Measurements from ENCODE around the gene TOX2. TPM values are rescaled to one million over a fixed set of nuclear protein-coding genes. Genes with fewer than 3 reads are reported as not detected.
A peak's percentile ranks its signal among the peaks of the same experiment; 100 is the strongest.

Gene TOX2
- total RNA-seq, 1 experiment from 2014 or later = not detected

DNA sequence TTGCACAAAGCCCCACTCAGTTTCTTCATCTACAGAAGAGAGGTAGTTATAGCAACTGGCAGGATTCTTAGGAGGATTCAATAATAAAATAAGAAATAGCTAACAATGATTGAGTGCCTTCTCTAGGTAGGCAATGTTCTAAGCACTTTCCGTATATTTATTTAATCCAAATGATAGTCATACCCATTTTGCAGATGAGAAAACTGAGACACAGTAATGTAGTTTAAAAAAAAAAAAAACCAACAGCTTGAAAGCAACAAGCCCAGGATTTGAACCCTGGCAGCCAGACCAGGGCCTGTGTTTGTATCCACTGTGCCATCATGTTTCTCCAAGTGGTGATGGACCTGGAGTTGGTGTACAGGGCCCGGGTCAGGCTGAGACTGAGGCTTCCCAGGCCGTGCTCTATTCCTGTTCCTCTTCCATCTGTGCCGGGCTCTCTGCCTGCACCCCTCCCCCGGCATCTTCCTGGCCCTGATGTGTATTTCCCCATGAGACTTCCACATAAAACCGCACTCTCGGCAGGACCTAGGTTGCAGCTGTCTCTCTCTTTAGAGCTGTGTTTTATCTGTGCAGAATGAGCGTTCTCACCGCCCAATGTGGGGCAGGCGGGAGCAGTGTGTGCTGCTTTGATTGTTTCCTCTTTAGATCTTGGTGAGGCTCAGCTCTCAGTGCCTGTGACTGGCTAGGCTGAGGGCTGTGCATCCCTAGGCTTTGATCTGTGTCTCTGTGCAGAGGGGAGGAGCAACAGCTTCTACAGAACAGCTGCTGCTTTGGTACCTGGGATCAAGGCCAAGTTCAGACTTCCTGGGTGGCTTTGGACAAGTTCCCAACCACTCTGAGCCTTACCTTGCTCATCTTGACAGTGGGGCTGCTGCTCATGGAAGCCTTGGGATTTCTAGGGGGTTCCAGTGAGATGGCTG, 49.5 kb downstream of the TOX2 start:
- intact Hi-C loops (cut with micrococcal nuclease; ENCODE audit: unreplicated experiment) = no loop called here
- no peaks in the 10 kb centered on the region for H3K9me3 Mint-ChIP-seq (ENCODE audit: unreplicated experiment)
- H3K36me3 Mint-ChIP-seq (ENCODE audit: insufficient read depth, unreplicated experiment) = no peaks in the 10 kb centered on the region
- no peak overlapping the region for H3K4me3 Mint-ChIP-seq (ENCODE audit: unreplicated experiment)
- no peak for DNase-seq
- BruUV-seq (replicated peaks) = no TSS peak
- no peak overlapping the region for H3K27ac Mint-ChIP-seq (ENCODE audit: unreplicated experiment)
- CTCF ChIA-PET = no interaction called here
- Histone ChIP-seq H3K27me3 (replicated peaks; ENCODE audit: control insufficient read depth, insufficient read depth, low read length) (no peaks in the 10 kb centered on the region), H3K4me1 (no peaks in the 10 kb centered on the region), H3K4me3 (ENCODE audit: low read depth, low read length) (no peak overlapping the region), H3K9me3 (no peaks in the 10 kb centered on the region), H3K36me3 (ENCODE audit: control insufficient read depth, insufficient read depth, low read length) (no peaks in the 10 kb centered on the region)
- POLR2A ChIA-PET = no interaction called here
- no peaks in the 10 kb centered on the region for H3K4me1 Mint-ChIP-seq (ENCODE audit: low read depth, unreplicated experiment)
- H3K27me3 Mint-ChIP-seq (ENCODE audit: insufficient read depth, unreplicated experiment) = peaks cover 2% of the 10 kb centered on the region
- TF ChIP-seq, protein P1, sequence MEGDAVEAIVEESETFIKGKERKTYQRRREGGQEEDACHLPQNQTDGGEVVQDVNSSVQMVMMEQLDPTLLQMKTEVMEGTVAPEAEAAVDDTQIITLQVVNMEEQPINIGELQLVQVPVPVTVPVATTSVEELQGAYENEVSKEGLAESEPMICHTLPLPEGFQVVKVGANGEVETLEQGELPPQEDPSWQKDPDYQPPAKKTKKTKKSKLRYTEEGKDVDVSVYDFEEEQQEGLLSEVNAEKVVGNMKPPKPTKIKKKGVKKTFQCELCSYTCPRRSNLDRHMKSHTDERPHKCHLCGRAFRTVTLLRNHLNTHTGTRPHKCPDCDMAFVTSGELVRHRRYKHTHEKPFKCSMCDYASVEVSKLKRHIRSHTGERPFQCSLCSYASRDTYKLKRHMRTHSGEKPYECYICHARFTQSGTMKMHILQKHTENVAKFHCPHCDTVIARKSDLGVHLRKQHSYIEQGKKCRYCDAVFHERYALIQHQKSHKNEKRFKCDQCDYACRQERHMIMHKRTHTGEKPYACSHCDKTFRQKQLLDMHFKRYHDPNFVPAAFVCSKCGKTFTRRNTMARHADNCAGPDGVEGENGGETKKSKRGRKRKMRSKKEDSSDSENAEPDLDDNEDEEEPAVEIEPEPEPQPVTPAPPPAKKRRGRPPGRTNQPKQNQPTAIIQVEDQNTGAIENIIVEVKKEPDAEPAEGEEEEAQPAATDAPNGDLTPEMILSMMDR (IDR thresholded peaks at IDR 0.05; ENCODE audit: insufficient read depth in 1 of 2, low read depth in 1 of 2, low read length in 1 of 2, severe bottlenecking in 1 of 2, unreplicated experiment in 1 of 2) = no peak

GRCh38 chr20:43968341-43969000, 53.8 kb downstream of the TOX2 start:
- no peak overlapping the region for H3K4me3 ChIP-seq (ENCODE audit: low read depth, low read length)
- CTCF ChIA-PET = no interaction called here
- no peaks in the 10 kb centered on the region for H3K36me3 Mint-ChIP-seq (ENCODE audit: insufficient read depth, unreplicated experiment)

DNA sequence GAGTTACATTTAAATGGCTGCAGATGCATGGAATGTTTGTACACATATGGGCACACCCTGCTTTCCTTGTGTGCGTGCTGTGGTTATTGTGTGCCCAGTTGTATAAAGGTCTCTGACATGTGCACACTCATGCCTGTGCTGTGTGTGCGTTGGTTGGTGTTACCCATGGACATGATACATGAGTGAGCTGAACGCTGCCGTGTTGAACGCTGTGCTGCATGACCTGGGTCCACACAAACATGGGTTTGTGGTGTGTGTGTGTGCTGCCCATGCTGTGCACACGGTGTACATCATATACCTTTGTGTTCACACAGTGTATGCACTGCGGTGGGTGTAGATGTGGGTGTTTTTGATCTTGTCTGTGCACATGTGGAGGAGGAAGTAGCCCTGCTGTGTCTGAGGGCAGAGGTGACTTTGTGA, 54.4 kb downstream of the TOX2 start:
- H3K27me3 ChIP-seq (replicated peaks; ENCODE audit: control insufficient read depth, insufficient read depth, low read length) = no peaks in the 10 kb centered on the region

More at GRCh38 chr20:43968341-43969000, 53.8 kb downstream of the TOX2 start:
- H3K27me3 ChIP-seq (replicated peaks; ENCODE audit: control insufficient read depth, insufficient read depth, low read length) = no peaks in the 10 kb centered on the region
- no peak for DNase-seq
- H3K27ac Mint-ChIP-seq (ENCODE audit: unreplicated experiment) = no peak overlapping the region
- TF ChIP-seq, protein P1 (IDR thresholded peaks at IDR 0.05; ENCODE audit: insufficient read depth in 1 of 2, low read depth in 1 of 2, low read length in 1 of 2, severe bottlenecking in 1 of 2, unreplicated experiment in 1 of 2) = no peak
- H3K9me3 ChIP-seq = no peaks in the 10 kb centered on the region
- no peaks in the 10 kb centered on the region for H3K4me1 Mint-ChIP-seq (ENCODE audit: low read depth, unreplicated experiment)
- H3K9me3 Mint-ChIP-seq (ENCODE audit: unreplicated experiment) = no peaks in the 10 kb centered on the region
- BruUV-seq (replicated peaks) = no TSS peak
- no peak overlapping the region for H3K4me3 Mint-ChIP-seq (ENCODE audit: unreplicated experiment)
- peaks cover 3% of the 10 kb centered on the region for H3K27me3 Mint-ChIP-seq (ENCODE audit: insufficient read depth, unreplicated experiment)
- no peaks in the 10 kb centered on the region for H3K4me1 ChIP-seq
- POLR2A ChIA-PET = no interaction called here
- H3K36me3 ChIP-seq (ENCODE audit: control insufficient read depth, insufficient read depth, low read length) = no peaks in the 10 kb centered on the region
- intact Hi-C loops (cut with micrococcal nuclease; ENCODE audit: unreplicated experiment) = no loop called here

More for the DNA sequence above, 54.4 kb downstream of the TOX2 start:
- DNase-seq = peak in 1 of 2 experiments; percentile 26
- ChIA-PET CTCF (no interaction called here), POLR2A (no interaction called here)
- no peaks in the 10 kb centered on the region for H3K9me3 Mint-ChIP-seq (ENCODE audit: unreplicated experiment)
- no peak overlapping the region for H3K4me3 Mint-ChIP-seq (ENCODE audit: unreplicated experiment)
- BruUV-seq (replicated peaks) = no TSS peak
- Histone ChIP-seq H3K4me3 (ENCODE audit: low read depth, low read length) (no peak overlapping the region), H3K9me3 (no peaks in the 10 kb centered on the region), H3K36me3 (ENCODE audit: control insufficient read depth, insufficient read depth, low read length) (no peaks in the 10 kb centered on the region), H3K4me1 (no peaks in the 10 kb centered on the region)
- intact Hi-C loops (cut with micrococcal nuclease; ENCODE audit: unreplicated experiment) = no loop called here
- no peaks in the 10 kb centered on the region for H3K36me3 Mint-ChIP-seq (ENCODE audit: insufficient read depth, unreplicated experiment)
- peaks cover 3% of the 10 kb centered on the region for H3K27me3 Mint-ChIP-seq (ENCODE audit: insufficient read depth, unreplicated experiment)
- TF ChIP-seq, protein P1 (IDR thresholded peaks at IDR 0.05; ENCODE audit: insufficient read depth in 1 of 2, low read depth in 1 of 2, low read length in 1 of 2, severe bottlenecking in 1 of 2, unreplicated experiment in 1 of 2) = no peak
- H3K4me1 Mint-ChIP-seq (ENCODE audit: low read depth, unreplicated experiment) = no peaks in the 10 kb centered on the region
- H3K27ac Mint-ChIP-seq (ENCODE audit: unreplicated experiment) = no peak overlapping the region

Data from Caco-2 (cell line).